ENCODE data around the gene MTCH1. TPM values are rescaled to one million over a fixed set of nuclear protein-coding genes. Genes with fewer than 3 reads are reported as not detected.

Gene MTCH1
- total RNA-seq, 4 donors from 2014 or later, result 111 to 172 (median 146) TPM

GRCh38 chr6:37016995-37017394 is 31.0 kb upstream of the MTCH1 start:
- Histone ChIP-seq H3K27me3 (no peaks in the 10 kb centered on the region), H3K36me3 (no peaks in the 10 kb centered on the region), H3K4me3 (no peak overlapping the region), H3K4me1 (no peaks in the 10 kb centered on the region), H3K9me3 (no peaks in the 10 kb centered on the region), H3K27ac (no peak overlapping the region)
- intact Hi-C loops (cut with DNase I; ENCODE audit: low total_unique reads), result loop anchor here (10.0 kb wide), 2 partner anchors 132 to 252 kb away; partner anchors contain the start of gene C6orf89
- TF ChIP-seq POLR2A (IDR thresholded peaks at IDR 0.05), result no peak
- no peak for TF ChIP-seq CTCF (IDR thresholded peaks at IDR 0.05)
- no peak for DNase-seq

- intact Hi-C loops (cut with DNase I; ENCODE audit: low total_unique reads), result loop anchor here (10.0 kb wide), 2 partner anchors 131 to 251 kb away; partner anchors contain the start of gene C6orf89
Observed at GRCh38 chr6:37015532-37015931, 29.5 kb upstream of the MTCH1 start.

GRCh38 chr6:37014667-37015066 is 28.7 kb upstream of the MTCH1 start:
- Histone ChIP-seq H3K27ac (no peak overlapping the region), H3K4me3 (no peak overlapping the region), H3K9me3 (no peaks in the 10 kb centered on the region), H3K27me3 (no peaks in the 10 kb centered on the region), H3K36me3 (no peaks in the 10 kb centered on the region), H3K4me1 (no peaks in the 10 kb centered on the region)
- intact Hi-C loops (cut with DNase I; ENCODE audit: low total_unique reads), result loop anchor here (10.0 kb wide), 2 partner anchors 130 to 250 kb away; partner anchors contain the start of gene C6orf89
- no peak for TF ChIP-seq CTCF (IDR thresholded peaks at IDR 0.05)
- TF ChIP-seq POLR2A (IDR thresholded peaks at IDR 0.05), result no peak
- DNase-seq, result no peak

More at GRCh38 chr6:37015532-37015931, 29.5 kb upstream of the MTCH1 start:
- TF ChIP-seq POLR2A (IDR thresholded peaks at IDR 0.05), result no peak
- TF ChIP-seq CTCF (IDR thresholded peaks at IDR 0.05), result no peak
- H3K4me1 ChIP-seq, result no peaks in the 10 kb centered on the region
- H3K36me3 ChIP-seq, result no peaks in the 10 kb centered on the region
- no peaks in the 10 kb centered on the region for H3K27me3 ChIP-seq
- no peak overlapping the region for H3K27ac ChIP-seq
- no peak overlapping the region for H3K4me3 ChIP-seq
- no peak for DNase-seq
- no peaks in the 10 kb centered on the region for H3K9me3 ChIP-seq

- H3K4me1 ChIP-seq, result no peaks in the 10 kb centered on the region
- no peak overlapping the region for H3K4me3 ChIP-seq
- intact Hi-C loops (cut with DNase I; ENCODE audit: low total_unique reads), result loop anchor here (10.0 kb wide), 2 partner anchors 129 to 249 kb away; partner anchors contain the start of gene C6orf89
- H3K36me3 ChIP-seq, result no peaks in the 10 kb centered on the region
- TF ChIP-seq CTCF (IDR thresholded peaks at IDR 0.05), result no peak
- no peak for TF ChIP-seq POLR2A (IDR thresholded peaks at IDR 0.05)
- no peaks in the 10 kb centered on the region for H3K9me3 ChIP-seq
- no peaks in the 10 kb centered on the region for H3K27me3 ChIP-seq
- no peak overlapping the region for H3K27ac ChIP-seq
- no peak for DNase-seq
Observed at GRCh38 chr6:37013516-37014491, 27.8 kb upstream of the MTCH1 start.
